Liver (tissue), 9 donors: ENCODE measurements around the gene SERPINA6. TPM values are rescaled to one million over a fixed set of nuclear protein-coding genes. Genes with fewer than 3 reads are reported as not detected.

ENCODE experiments used
- DNase-seq: peaks from one replicate; pipeline ENCODE4 v3.0.0-alpha.2; 2017; ENCODE audit warnings: low spot score
- H3K27ac ChIP-seq, 2 donors: one replicate each; pipeline ENCODE4 v1.7.0; 2013; ENCODE audit warnings: inconsistent platforms in 2 of 2, low read length in 2 of 2, control low read depth in 1 of 2, low read depth in 1 of 2, mild to moderate bottlenecking in 1 of 2
- H3K27me3 ChIP-seq, 4 donors: one replicate each; pipeline versions ENCODE4 v1.6.1 to v1.7.0; 2013; ENCODE audit warnings: low read length in 3 of 4, inconsistent platforms in 1 of 4, mild to moderate bottlenecking in 1 of 4, moderate library complexity in 1 of 4; ENCODE audit not compliant: control insufficient read depth in 4 of 4, insufficient read depth in 4 of 4
- H3K36me3 ChIP-seq, 4 donors: one replicate each; pipeline versions ENCODE4 v1.6.1 to v1.7.0; 2013; ENCODE audit warnings: low read length in 3 of 4, mild to moderate bottlenecking in 3 of 4, low read depth in 1 of 4, moderate library complexity in 1 of 4; ENCODE audit not compliant: control insufficient read depth in 4 of 4, insufficient read depth in 3 of 4
- H3K4me1 ChIP-seq, 4 donors: one replicate each; pipeline versions ENCODE4 v1.6.1 to v1.7.0; 2013; ENCODE audit warnings: low read length in 3 of 4, mild to moderate bottlenecking in 3 of 4, moderate library complexity in 1 of 4; ENCODE audit not compliant: control insufficient read depth in 4 of 4, insufficient read depth in 4 of 4
- H3K4me3 ChIP-seq, 3 donors: one replicate each; pipeline versions ENCODE4 v1.6.1 to v1.7.0; 2013; ENCODE audit warnings: low read length in 3 of 3, control low read depth in 1 of 3, low read depth in 1 of 3, mild to moderate bottlenecking in 1 of 3
- H3K9ac ChIP-seq, 2 donors: one replicate each; pipeline ENCODE4 v1.7.0; 2013; ENCODE audit warnings: low read length in 2 of 2, mild to moderate bottlenecking in 2 of 2, moderate library complexity in 2 of 2, control low read depth in 1 of 2, low read depth in 1 of 2
- H3K9me3 ChIP-seq, 4 donors: one replicate each; pipeline versions ENCODE4 v1.6.1 to v1.7.0; 2013; ENCODE audit warnings: low read length in 3 of 4; ENCODE audit not compliant: control insufficient read depth in 4 of 4
- ATF3 ChIP-seq: IDR thresholded peaks from 2 replicates; pipeline ENCODE4 v1.6.1; 2016; ENCODE audit warnings: antibody characterized with exemption
- EGR1 ChIP-seq, 2 donors: IDR thresholded peaks; 2 replicates each; pipeline ENCODE4 v1.6.1; 2016 to 2018; ENCODE audit warnings: antibody characterized with exemption in 2 of 2, low read depth in 2 of 2
- FOXA1 ChIP-seq: IDR thresholded peaks from 2 replicates; pipeline ENCODE4 v1.6.1; 2016; ENCODE audit warnings: antibody characterized with exemption
- FOXA2 ChIP-seq: IDR thresholded peaks from 2 replicates; pipeline ENCODE4 v1.6.1; 2016; ENCODE audit warnings: antibody characterized with exemption
- GABPA ChIP-seq, 2 donors: IDR thresholded peaks in 1 of 2; conservative IDR thresholded peaks in 1 of 2; 2 replicates each; pipeline ENCODE4 v1.6.1; 2016; ENCODE audit warnings: antibody characterized with exemption in 2 of 2, mild to moderate bottlenecking in 1 of 2, moderate library complexity in 1 of 2
- HNF4A ChIP-seq, 2 donors: conservative IDR thresholded peaks; 2 replicates each; pipeline ENCODE4 v1.6.1; 2016; ENCODE audit warnings: antibody characterized with exemption in 2 of 2, mild to moderate bottlenecking in 2 of 2
- JUND ChIP-seq, 2 donors: IDR thresholded peaks; 2 replicates each; pipeline ENCODE4 v1.6.1; 2016; ENCODE audit warnings: antibody characterized with exemption in 2 of 2
- NR2F2 ChIP-seq: IDR thresholded peaks from 2 replicates; pipeline ENCODE4 v1.6.1; 2016; ENCODE audit warnings: antibody characterized with exemption
- RAD21 ChIP-seq, 2 donors: IDR thresholded peaks; 2 replicates each; pipeline ENCODE4 v1.6.1; 2016; ENCODE audit warnings: antibody characterized with exemption in 2 of 2, mild to moderate bottlenecking in 2 of 2
- REST ChIP-seq: IDR thresholded peaks from 2 replicates; pipeline ENCODE4 v1.6.1; 2016; ENCODE audit warnings: antibody characterized with exemption, mild to moderate bottlenecking
- SP1 ChIP-seq: IDR thresholded peaks from 2 replicates; pipeline ENCODE4 v1.6.1; 2018; ENCODE audit warnings: antibody characterized with exemption, mild to moderate bottlenecking
- WGBS: extraction: QIAGEN DNeasy Blood & Tissue Kit; methylation state at CpG from one replicate; pipeline ENCODE4 v1.1.7; 2013; 5-methylcytosine and 5-hydroxymethylcytosine counted together
- polyA plus RNA-seq, 2 donors: library from polyadenylated mRNA; stranded (reverse) in 1 of 2; unstranded in 1 of 2; fragments of 200-250 nt in 1 of 2; fragments of >200 nt in 1 of 2; fragmentation: Nextera tagmentation in 1 of 2; extraction: Ambion mirVana in 1 of 2; gene quantifications; one replicate each; pipeline versions ENCODE4 v1.2.1 to v1.2.3, GENCODE V29; 2013 to 2015
- total RNA-seq, 2 donors: library from RNA; depleted of rRNA; stranded (reverse); fragments of >200 nt; gene quantifications; one replicate each; pipeline ENCODE4 v1.2.3, GENCODE V29; 2014
- TF ChIP-seq, protein P1 (sequence below): IDR thresholded peaks from 2 replicates; pipeline ENCODE4 v1.6.1; 2016; ENCODE audit warnings: antibody characterized with exemption
- donor health status: healthy.
- donor health status: healthy.
- donor health status: healthy.
- donor health status: healthy.
- donor health status: healthy.

SERPINA6 gene
- total and polyA plus RNA-seq, 4 donors = 188 to 357 (median 328) TPM

DNA sequence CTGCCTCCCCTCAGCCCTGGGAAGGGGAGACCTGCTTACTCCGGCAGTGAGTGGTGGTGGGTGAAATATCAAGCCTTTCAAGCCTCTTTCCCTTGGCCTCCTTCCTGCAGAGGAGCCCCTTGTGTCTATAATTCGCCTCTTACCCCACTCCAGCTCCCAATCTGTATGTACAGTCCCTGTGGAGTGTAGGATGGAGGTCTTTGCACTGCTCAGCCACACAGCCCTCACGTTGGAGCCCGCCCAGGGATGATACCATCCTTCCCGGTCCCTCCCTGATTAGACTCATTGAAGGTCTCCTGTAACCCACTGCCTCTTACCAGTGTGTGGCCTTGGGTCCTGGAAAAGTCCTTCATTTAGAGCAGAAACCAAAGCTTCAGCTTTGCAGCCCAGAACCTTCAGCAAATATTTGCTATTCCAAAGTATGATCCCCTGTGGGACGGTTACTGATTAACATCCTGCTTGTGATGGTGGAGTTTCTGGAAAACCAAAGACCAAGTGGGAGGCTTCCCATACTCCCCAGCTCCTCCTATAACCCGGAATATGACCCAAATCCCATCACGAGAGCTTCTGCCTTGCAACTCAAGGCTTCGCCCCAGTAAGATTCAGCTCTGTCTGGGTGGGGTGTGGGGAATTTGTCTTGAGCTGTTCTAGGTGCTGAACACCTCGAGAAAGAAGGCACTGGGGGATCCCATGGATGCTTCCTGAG lies 30.1 kb downstream of the SERPINA6 start, which contains the start of gene SERPINA10 (continued):
- TF ChIP-seq, protein P1, sequence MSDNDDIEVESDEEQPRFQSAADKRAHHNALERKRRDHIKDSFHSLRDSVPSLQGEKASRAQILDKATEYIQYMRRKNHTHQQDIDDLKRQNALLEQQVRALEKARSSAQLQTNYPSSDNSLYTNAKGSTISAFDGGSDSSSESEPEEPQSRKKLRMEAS = peak; percentile 88
- TF ChIP-seq REST = peak; percentile 94

DNA sequence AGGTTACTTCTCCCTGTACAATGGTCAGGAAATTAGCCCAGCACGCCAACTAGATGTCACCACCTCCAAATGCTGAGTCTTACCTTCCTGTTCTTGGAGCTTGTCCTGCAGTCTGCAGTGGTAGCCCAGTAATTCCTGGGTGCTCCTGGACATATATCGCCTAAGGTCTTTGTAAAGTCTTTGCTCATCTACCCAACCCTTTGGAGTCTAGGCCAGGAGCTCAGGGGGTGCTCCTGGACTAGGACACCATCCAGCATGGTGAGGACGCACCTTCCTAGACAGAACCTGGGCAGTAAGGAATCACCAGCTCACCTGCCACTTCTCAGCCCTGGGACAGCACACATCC lies 30.6 kb downstream of the SERPINA6 start:
- peak overlapping the region; percentile 62 to 96 (median 93) for H3K4me3 ChIP-seq

DNA sequence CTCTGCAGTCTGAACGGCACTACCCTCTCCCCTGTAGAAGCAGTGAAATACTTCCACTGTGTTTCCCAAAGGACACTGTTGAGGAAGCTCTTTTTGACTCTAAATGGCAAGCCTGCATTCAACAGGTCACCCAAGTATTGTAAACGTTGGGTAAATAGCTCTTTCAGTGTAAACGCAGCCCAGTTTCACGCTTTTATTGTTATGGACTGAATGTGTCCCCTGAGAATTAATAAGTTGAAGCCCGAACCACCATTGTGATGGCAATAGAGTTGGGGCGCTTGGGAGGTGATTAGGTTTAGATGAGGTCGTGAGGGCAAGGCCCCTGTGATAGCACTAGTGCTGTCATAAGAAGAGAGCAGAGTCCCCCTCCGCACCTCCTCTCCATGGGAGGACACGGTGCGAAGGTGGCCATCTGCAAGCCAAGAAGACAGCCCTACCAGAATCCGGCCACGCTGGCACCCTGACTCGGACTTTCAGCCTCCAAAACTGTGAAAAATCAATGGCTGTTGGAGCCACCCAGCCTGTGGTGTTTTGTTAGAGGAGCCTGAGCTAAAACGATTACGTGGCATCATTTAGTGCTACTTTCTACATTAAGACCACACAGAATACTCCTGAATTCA lies 31.1 kb downstream of the SERPINA6 start:
- WGBS = 39% methylated on average over 15 of the region's 15 CpGs
- H3K27me3 ChIP-seq = no peaks in the 10 kb centered on the region
- peak overlapping the region; percentile 62 to 96 (median 93) for H3K4me3 ChIP-seq
- peaks cover 0 to 16% (median 4%) of the 10 kb centered on the region in 4 donors for H3K36me3 ChIP-seq
- H3K27ac ChIP-seq = peak overlapping the region; percentile 93 to 96
- peak; percentile 35 for DNase-seq
- H3K9ac ChIP-seq = peak overlapping the region; percentile 85 to 93
- H3K9me3 ChIP-seq = no peaks in the 10 kb centered on the region
- H3K4me1 ChIP-seq = peaks cover 0 to 61% (median 23%) of the 10 kb centered on the region in 4 donors
- TF ChIP-seq HNF4A (conservative IDR thresholded peaks at IDR 0.05) (peak; percentile 62 to 70), FOXA1 (no peak), EGR1 (IDR thresholded peaks at IDR 0.05; ENCODE audit: low read depth in 2 of 2) (no peak), REST (no peak), FOXA2 (no peak), JUND (IDR thresholded peaks at IDR 0.05) (no peak), NR2F2 (no peak), ATF3 (no peak), SP1 (peak; percentile 38), GABPA (IDR thresholded peaks at IDR 0.05 in 1 of 2, conservative IDR thresholded peaks at IDR 0.05 in 1 of 2) (no peak)

More for the DNA sequence above, 30.6 kb downstream of the SERPINA6 start:
- WGBS = 42% methylated on average over 3 of the region's 3 CpGs
- Histone ChIP-seq H3K36me3 (peaks cover 0 to 16% (median 4%) of the 10 kb centered on the region in 4 donors), H3K27me3 (no peaks in the 10 kb centered on the region), H3K27ac (peak overlapping the region; percentile 93 to 96), H3K9ac (peak overlapping the region; percentile 85 to 93), H3K9me3 (no peaks in the 10 kb centered on the region), H3K4me1 (peaks cover 0 to 60% (median 22%) of the 10 kb centered on the region in 4 donors)
- TF ChIP-seq REST (no peak), FOXA2 (no peak), RAD21 (IDR thresholded peaks at IDR 0.05) (peak in 1 of 2 donors; percentile 1)
- DNase-seq = peak; percentile 33
